Measurements from ENCODE around the gene RHCE.

DNA sequence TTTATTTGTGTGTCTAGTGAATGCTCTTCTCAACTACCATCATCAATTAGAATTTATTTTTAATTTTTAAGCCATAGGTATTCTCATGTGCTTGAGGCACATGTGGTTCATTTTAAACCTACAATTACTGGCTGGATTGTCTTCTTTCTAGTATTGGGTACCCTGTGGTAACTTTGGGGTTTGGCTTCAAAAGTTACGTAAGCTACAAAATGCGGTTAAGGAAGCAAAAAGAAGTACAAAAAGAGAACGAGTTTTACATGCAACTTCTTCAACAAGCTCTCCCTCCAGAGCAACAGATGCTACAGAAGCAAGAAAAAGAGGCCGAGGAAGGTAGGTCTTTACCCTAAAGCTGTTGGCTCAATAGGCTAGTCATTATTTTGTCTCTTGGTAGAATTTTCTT is 35.9 kb upstream of the RHCE start:
- TF ChIP-seq POLR2A (IDR thresholded peaks at IDR 0.05; ENCODE audit: low read length) (no peak), GATA1 (IDR thresholded peaks at IDR 0.05; ENCODE audit: low read depth, low read length) (no peak)
